ENCODE data around the gene ZNRF1.
"Not testable (repeated sequence)": the region's sequence is repeated elsewhere in the genome, so short reads cannot be mapped to it uniquely, and the experiment has no call there.

ZNRF1 gene

GRCh38 chr16:74998481-74999218 is at the start of gene ZNRF1:
Gene ZNRF1, plus strand, starts transcription at chr16:74999024. Its CDS starts 648 bp downstream, at chr16:74999672.
- DNase-seq (ENCODE audit: low read depth in 1 of 2, low spot score in 1 of 2) = peak; percentile 61 to 76

DNA sequence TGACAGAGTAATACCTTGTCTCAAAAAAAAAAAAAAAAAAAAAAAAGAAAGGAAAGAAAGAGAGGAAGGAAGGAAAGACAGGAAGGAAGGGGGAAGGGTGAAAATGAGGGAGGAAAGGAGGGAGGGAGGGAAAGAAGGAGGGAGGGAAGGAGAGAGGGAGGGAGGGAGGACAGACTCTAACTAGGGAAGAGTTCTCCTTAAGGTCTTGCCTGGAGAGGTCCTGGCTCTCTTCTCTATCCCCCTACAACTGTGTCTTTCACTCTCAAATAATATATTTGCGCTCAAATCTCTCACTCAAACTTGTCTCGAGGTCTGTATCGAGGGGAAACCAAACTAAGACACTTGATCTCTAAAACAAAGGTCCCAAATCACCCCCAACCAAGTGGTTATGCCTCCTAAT is 49.5 kb upstream of the ZNRF1 start:
- DNase-seq (ENCODE audit: low read depth in 1 of 2, low spot score in 1 of 2) = no peak

- DNase-seq (ENCODE audit: low read depth in 1 of 2, low spot score in 1 of 2) = no peak
Measured at GRCh38 chr16:74950511-74950910, 48.3 kb upstream of the ZNRF1 start.

- no peak for DNase-seq (ENCODE audit: low read depth in 1 of 2, low spot score in 1 of 2)
Measured at GRCh38 chr16:74951206-74951605, 47.6 kb upstream of the ZNRF1 start.

- no peak for DNase-seq (ENCODE audit: low read depth in 1 of 2, low spot score in 1 of 2)
Measured at GRCh38 chr16:74951681-74952080, 47.1 kb upstream of the ZNRF1 start.

- DNase-seq (ENCODE audit: low read depth in 1 of 2, low spot score in 1 of 2) = no peak
Measured at GRCh38 chr16:74954763-74955162, 44.1 kb upstream of the ZNRF1 start.

DNA sequence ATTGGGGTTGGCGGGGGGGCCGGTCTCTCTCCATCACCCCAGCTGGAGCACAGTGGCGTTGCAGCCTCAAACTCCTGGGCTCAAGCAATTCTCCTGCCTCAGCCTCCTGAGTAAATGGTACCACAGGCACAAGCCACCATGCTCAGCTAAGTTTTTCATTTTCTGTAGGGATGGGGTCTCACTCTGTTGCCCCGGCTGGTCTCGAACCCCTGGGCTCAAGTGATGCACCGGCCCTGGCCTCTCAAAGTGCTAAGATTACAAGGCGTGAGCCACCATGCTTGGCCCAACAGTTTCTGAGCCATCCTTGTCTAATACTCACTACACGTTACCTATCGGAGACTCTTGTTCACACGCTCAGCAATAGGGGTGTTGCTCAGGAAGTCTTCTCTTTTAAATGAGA is 25.5 kb upstream of the ZNRF1 start:
- no peak for DNase-seq (ENCODE audit: low read depth in 1 of 2, low spot score in 1 of 2)

- DNase-seq (ENCODE audit: low read depth in 1 of 2, low spot score in 1 of 2) = no peak
Measured at GRCh38 chr16:74975591-74975990, 23.2 kb upstream of the ZNRF1 start.

GRCh38 chr16:74982256-74982655 is 16.6 kb upstream of the ZNRF1 start:
- DNase-seq (ENCODE audit: low read depth in 1 of 2, low spot score in 1 of 2) = no peak

- DNase-seq (ENCODE audit: low read depth in 1 of 2, low spot score in 1 of 2) = no peak
Measured at GRCh38 chr16:74984194-74984528, 14.7 kb upstream of the ZNRF1 start.

DNA sequence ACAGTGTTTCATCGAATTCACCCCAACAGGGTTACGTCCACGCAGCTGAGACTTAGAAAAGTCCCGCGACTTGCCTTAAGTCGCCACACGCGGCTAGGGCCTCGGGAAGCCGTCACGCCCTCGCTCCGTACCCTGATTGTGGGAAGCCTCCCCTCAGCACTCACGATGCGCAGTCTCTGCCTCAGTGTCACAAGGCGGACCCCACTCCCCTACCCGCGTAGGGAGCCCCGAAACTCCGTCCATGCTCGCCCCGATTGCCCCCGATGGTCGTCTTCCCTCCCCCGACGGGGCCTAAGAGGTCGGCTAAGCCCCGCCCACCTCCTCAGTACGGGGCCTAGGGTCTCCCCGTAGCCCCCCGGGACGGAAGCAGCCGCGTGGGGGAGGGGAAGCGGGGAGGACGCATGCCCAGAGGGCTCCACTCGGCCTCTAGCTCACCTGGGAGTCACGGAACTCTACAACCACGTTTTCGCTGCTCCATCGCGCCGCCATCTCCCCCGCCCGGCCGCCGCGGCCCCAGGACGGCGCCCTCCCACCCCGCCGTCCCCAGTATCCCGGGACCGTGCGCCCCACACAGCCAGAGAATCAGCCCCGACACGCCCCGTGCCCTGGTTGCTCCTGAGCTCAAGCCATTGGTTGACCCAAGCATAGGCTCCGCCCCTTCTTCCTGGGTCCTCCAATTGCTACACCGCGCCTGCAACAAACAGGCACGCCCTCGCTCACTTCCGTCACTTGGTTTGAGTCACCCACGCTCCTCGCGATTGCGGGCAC is 14.1 kb upstream of the ZNRF1 start, which contains the start of gene WDR59:
Gene WDR59, minus strand, starts transcription at position 595 of the 768 bp plus-strand sequence. Its CDS starts 106 bp downstream, at position 489.
- peak; percentile 94 to 96 for DNase-seq (ENCODE audit: low read depth in 1 of 2, low spot score in 1 of 2)

DNA sequence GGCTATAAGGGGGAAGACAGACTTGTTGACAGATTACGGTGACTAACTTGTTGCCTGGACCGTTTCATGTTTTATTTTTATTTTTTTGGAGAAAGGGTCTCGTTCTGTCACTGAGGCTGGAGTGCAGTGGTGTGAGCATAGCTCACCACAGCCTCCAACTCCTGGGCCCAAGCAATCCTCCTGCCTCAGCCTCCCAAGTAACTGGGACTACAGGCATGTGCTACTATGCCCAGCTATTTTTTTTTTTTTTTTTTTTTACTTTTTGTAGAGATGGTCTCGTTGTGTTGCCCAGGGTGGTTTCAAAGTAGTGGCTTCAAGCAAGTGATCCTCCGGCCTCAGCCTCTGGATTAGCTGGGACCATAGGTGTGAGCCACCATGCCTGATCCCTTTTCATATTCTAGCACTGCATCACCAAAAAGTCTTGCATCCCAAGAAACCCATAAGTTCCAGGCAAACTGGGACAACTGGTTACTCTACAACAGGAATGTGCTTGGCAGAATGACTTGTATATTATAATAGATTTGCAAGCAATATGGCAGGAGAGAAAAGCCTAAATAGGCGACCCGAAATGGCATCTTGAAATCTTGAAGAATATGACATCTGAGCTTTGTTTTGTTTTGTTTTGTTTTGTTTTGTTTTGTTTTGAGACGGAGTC is 11.7 kb upstream of the ZNRF1 start:
- DNase-seq (ENCODE audit: low read depth in 1 of 2, low spot score in 1 of 2) = no peak

GRCh38 chr16:74989864-74990263 is 9.0 kb upstream of the ZNRF1 start:
- not testable (repeated sequence) for DNase-seq (ENCODE audit: low read depth in 1 of 2, low spot score in 1 of 2)

DNA sequence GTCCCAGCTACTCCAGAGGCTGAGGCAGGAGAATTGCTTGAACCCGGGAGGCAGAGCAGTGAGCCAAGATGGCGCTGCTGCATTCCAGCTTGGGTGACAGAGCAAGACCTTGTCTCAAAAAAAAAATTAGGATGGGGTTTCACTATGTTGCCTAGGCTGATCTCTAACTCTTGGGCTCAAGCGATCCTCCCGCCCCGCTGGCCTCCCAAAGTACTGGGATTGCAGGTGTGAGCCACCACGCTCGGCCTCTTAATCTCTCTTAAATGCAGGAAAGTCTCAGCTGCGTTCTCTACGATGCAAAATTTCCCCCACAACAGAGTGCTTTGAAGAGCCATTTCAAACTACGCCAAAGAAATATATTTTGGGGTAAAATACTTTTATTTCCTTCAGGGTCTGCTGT is 8.0 kb upstream of the ZNRF1 start:
- DNase-seq (ENCODE audit: low read depth in 1 of 2, low spot score in 1 of 2) = no peak

DNA sequence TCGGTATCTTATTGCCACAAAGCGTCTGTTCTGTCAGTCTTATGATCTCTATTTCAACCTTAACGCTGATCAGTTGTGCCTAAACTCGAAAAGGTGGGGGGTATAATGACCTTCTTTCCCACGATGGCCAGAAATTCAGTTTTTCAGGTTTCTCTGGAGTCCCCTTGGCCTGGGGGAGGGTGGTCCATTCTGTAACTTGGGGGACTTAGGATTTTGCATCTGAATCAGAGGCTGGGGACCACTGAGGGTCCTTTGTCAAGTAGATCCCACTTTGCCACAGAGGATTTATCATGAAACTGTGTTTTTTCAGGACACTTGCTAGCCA is 7.6 kb upstream of the ZNRF1 start:
- DNase-seq (ENCODE audit: low read depth in 1 of 2, low spot score in 1 of 2) = no peak

DNA sequence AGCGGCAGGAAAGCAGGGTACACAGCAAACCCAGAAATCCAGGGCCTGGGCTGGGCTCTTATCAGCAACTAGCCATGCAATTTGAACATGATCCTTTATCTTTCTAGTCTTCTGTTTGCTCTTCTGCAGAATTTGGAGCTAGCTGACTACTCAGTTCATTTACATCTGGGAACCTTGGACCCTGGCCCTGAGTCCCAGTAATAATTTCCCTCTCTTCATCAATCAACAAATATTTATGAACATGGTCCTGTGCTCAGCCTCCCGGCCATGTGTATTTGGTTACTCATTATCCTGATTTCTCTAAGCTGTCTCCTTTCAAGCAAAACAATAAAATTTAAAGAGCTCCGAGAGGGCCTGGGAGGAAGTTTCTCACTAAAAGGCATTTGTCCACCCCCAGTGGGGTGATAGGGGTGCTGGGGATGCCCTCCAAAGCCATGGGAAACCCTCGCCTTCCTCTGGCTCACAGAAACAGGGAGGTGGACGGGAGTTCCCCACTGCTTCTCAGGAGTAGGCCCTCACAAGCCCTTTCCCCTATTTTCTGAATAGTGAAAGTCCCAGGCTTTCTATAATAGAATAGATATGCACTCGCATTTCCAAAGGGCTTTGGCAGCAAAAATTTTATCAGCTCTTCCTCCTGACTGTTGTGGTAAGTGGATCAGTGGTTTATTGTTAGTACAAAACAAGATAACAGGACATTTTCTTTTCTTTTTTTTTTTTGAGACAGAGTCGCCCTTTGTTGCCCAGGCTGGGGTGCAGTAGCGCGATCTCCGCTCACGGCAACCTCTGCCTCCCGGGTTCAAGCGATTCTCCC is 7.0 kb upstream of the ZNRF1 start:
- DNase-seq (ENCODE audit: low read depth in 1 of 2, low spot score in 1 of 2) = no peak

- no peak for DNase-seq (ENCODE audit: low read depth in 1 of 2, low spot score in 1 of 2)
Measured at GRCh38 chr16:74995986-74996385, 2.8 kb upstream of the ZNRF1 start.

GRCh38 chr16:74997042-74997491 is 1.8 kb upstream of the ZNRF1 start:
- no peak for DNase-seq (ENCODE audit: low read depth in 1 of 2, low spot score in 1 of 2)

DNA sequence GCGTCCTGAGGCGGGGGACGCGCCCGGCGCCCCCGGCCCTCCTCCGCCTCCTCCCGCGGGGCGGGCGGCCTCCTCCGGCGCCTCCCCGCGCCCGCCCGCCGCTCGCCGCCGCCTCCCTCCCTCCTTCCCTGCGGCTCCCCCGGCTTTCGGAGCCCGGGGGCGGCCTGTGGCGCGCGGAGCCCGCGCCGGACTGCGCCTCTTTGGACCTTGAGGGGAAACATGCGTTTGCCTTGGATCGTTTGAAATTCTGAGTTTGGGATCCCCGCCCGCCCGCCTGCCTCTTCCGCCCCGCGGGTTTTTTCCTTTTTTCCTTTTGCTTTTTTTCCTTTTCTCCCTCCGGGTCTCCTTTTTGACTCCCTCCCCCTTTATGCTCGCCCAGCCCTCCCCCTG is 390 bp downstream of the ZNRF1 start:
- no peak for DNase-seq (ENCODE audit: low read depth in 1 of 2, low spot score in 1 of 2)

DNA sequence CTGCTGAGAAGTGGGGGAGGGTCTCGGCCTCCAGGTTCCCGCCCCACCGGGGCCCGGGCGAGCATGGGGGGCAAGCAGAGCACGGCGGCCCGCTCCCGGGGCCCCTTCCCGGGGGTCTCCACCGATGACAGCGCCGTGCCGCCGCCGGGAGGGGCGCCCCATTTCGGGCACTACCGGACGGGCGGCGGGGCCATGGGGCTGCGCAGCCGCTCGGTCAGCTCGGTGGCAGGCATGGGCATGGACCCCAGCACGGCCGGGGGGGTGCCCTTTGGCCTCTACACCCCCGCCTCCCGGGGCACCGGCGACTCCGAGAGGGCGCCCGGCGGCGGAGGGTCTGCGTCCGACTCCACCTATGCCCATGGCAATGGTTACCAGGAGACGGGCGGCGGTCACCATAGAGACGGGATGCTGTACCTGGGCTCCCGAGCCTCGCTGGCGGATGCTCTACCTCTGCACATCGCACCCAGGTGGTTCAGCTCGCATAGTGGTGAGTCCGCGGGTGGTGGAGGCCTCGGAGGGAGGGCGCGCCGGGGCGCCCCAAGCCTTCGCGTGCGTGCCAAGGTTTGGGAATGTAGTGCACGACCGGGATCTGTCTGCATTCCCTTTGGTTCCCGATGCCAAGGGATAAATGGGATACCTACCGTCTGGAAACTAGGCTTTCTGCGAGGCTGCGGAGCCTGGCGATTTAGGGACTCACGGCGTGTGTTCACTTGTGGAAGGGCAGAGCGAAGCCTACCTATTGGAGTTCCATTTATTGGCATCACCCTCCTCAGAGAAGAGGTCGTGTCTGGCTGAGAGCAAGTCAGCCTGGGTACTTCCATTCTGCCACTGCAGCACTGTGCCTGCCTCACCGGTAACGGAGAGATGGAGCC is 1.0 kb downstream of the ZNRF1 start:
- peak; percentile 36 to 50 for DNase-seq (ENCODE audit: low read depth in 1 of 2, low spot score in 1 of 2)

Data from activated T-helper 1 cell treated with anti-CD3 and anti-CD28 coated beads, Interleukin-2, amount 50 U/mL, for 16 hours (primary cell).